ENCODE data around the gene TBX15.

TBX15 gene

DNA sequence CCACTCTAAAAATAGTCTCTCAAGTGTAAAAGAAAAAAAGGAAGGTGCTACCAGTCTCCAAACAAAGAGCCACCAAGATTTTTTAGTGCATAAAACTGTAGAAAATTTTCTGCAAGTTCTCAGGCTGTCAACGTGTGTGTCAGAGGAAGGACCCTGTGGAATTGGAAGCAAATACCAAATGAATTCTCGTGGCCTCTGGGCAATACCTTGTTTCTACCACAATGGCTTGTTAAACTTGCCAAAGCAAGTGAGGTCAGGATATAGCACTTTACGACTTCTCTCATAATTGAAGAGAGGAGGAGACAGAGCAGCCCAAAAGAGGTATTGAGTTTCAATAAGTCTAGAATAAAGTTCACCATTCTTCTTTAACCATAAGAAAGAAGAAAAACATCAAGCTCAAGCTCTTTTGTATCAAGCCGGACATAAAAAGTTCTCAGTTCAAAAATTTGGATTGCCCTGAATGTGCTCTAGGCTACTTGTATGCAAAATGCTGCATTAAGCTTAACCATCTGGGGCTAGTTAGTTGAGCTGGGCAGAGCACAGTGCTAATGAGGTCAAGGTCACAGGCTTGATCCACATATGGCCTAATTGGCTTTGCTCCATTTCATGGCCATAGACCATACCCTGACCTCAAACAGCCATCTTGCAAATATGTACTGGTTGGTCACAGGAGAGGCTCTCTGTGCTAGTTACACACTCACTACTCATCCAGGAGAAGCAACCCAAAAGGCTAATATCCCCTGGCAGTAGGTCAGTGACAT lies 60.5 kb downstream of the TBX15 start:
- DNase-seq (ENCODE audit: low spot score), result no peak
- H3K27ac ChIP-seq, result no peak overlapping the region
- no peak overlapping the region for H3K4me3 ChIP-seq
- TF ChIP-seq, protein P1, sequence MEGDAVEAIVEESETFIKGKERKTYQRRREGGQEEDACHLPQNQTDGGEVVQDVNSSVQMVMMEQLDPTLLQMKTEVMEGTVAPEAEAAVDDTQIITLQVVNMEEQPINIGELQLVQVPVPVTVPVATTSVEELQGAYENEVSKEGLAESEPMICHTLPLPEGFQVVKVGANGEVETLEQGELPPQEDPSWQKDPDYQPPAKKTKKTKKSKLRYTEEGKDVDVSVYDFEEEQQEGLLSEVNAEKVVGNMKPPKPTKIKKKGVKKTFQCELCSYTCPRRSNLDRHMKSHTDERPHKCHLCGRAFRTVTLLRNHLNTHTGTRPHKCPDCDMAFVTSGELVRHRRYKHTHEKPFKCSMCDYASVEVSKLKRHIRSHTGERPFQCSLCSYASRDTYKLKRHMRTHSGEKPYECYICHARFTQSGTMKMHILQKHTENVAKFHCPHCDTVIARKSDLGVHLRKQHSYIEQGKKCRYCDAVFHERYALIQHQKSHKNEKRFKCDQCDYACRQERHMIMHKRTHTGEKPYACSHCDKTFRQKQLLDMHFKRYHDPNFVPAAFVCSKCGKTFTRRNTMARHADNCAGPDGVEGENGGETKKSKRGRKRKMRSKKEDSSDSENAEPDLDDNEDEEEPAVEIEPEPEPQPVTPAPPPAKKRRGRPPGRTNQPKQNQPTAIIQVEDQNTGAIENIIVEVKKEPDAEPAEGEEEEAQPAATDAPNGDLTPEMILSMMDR (IDR thresholded peaks at IDR 0.05), result no peak

DNA sequence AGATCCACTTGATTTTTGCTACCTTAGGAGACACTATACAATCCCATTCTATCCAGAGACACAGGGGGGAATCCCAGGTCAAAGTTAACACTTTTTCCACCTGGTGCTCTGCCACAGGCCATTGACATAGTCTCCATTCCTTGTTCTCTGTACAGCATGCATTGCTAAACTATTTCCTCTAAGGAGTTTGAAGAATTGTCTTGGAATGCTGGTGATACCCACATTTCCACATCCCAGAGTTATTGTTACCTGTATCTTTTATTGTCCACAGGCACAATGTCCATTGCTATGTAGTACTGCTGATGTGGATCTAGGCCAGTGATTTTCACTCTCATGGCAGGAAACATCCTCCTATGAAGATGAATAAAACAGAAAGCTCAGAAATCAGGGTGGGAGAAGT lies 61.9 kb downstream of the TBX15 start:
- H3K27ac ChIP-seq, result no peak overlapping the region
- H3K4me3 ChIP-seq, result no peak overlapping the region
- TF ChIP-seq, protein P1 (IDR thresholded peaks at IDR 0.05), result no peak
- no peak for DNase-seq (ENCODE audit: low spot score)

DNA sequence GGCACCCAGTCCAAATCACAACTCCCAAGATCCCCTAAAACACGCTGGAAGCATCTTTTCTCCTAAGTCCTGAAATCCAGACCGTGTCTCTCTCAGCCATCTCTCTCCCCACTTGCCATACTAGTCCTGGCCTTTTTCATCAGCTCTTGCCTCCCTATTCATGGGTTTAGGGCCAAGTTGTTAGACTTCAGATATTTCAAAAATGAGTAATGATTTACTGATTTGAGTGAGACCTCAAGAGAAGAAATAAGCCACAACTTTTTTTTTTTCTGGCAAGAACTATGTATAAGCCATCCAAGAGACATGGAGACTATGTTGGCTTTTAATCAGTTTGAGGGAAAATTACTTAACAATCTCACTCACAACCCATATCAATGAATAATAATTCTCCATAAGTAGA lies 62.5 kb downstream of the TBX15 start:
- Histone ChIP-seq H3K4me3 (no peak overlapping the region), H3K27ac (no peak overlapping the region)
- TF ChIP-seq, protein P1 (IDR thresholded peaks at IDR 0.05), result no peak
- DNase-seq (ENCODE audit: low spot score), result no peak

DNA sequence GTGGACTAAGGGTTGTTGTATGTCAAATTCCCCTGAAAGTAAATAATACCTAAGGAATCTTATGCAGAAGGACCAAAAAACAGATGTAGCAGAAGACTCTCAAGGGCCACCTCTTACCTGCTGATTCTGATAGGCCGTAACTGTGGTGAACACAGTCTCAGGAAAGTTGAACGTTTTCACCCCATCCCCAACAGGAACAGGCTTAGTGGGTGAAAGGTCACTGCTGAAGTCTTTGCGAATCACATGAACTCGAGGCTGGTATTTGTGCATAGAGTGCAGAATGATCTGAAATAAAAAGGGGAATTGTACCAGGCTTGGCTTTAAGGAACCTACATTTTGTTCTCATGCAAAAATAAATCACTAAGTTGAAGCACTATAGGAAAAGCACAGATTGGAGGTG lies 64.8 kb downstream of the TBX15 start:
- Histone ChIP-seq H3K27ac (no peak overlapping the region), H3K4me3 (no peak overlapping the region)
- TF ChIP-seq, protein P1 (IDR thresholded peaks at IDR 0.05), result no peak
- no peak for DNase-seq (ENCODE audit: low spot score)

DNA sequence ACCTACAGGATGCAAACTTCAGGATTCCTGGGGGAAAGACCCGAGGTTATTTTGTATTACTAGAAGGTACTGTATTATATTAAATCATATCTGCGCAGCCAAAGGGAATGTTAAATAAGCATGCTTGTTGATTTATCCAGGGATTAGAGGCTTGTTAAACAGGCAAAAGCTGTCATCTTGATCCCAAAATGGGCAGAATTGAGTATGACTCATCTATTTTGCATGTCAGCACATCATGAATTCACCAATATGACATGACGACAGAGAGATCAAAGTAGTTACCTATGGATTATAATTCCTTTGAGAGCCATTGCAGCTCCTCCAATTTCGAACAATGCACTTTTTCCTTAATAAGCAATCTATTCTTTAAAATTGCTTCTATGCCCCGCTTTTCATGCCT lies 66.1 kb downstream of the TBX15 start:
- TF ChIP-seq, protein P1 (IDR thresholded peaks at IDR 0.05), result no peak
- no peak for DNase-seq (ENCODE audit: low spot score)
- Histone ChIP-seq H3K4me3 (no peak overlapping the region), H3K27ac (no peak overlapping the region)

DNA sequence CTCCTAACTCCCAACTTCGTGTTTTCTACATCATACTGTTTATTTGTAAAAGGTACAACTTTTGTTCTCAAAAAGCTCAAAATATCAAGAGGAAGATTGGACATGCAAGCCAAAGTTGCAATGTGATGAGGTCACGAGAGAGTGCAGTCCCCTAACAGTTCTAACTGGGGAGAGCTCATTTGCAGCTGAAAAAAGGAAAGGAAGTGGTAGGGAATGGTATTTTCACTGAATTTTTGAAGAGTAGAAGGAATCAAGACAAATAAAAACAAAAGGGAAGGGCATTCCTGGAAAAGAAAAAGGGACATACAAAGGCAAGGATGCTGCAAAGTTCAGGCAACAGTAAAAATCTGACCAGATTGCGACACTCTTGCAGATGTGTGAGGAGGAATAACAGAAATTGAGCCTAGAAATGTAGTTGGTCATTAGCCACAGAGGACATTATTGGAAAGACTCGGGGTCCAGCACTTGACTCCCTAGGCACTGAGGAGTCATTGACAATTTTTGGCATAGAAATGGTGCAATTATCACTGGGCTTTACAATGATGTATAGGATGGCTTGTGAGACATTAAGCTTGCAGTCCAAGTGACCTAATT lies 67.9 kb downstream of the TBX15 start:
- Histone ChIP-seq H3K4me3 (no peak overlapping the region), H3K27ac (no peak overlapping the region)
- TF ChIP-seq, protein P1 (IDR thresholded peaks at IDR 0.05), result no peak
- no peak for DNase-seq (ENCODE audit: low spot score)

DNA sequence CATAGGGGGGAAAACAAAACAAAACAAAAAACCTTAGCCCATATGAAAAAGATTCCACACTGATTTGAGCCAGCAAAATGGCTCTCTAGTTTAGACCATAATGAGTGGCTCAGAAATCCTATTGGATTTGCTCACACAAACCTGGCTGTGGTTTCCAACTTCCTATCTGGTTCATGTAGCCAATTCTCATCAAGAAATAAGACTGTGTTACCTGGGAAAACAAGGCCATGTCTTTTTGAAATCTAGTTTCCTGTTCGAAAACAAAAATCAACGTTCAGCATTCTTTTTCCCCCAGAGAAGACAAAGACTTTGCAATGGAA lies 69.2 kb downstream of the TBX15 start:
- Histone ChIP-seq H3K4me3 (no peak overlapping the region), H3K27ac (no peak overlapping the region)
- no peak for DNase-seq (ENCODE audit: low spot score)
- TF ChIP-seq, protein P1 (IDR thresholded peaks at IDR 0.05), result no peak

All from coronary artery (tissue), 2 donors.